Epithelial cell of proximal tubule (primary cell): ENCODE data around the gene EYA2. TPM values are rescaled to one million over a fixed set of nuclear protein-coding genes. Genes with fewer than 3 reads are reported as not detected.

Experiments
- DNase-seq: peaks from one replicate; pipeline ENCODE4 v3.0.0-alpha.2; 2011; ENCODE audit warnings: low read depth
- H3K4me3 ChIP-seq: 2 replicates; pipeline ENCODE4 v1.5.1; 2011; ENCODE audit warnings: low read depth, mild to moderate bottlenecking, low read length
- total RNA-seq: library from RNA; depleted of rRNA; stranded (reverse); fragments of >200 nt; gene quantifications from 2 replicates; pipeline ENCODE4 v1.2.3, GENCODE V29; 2015
- TF ChIP-seq, protein P1 (sequence below): conservative IDR thresholded peaks from 2 replicates; pipeline ENCODE4 v1.5.1; 2012; ENCODE audit warnings: low read depth, mild to moderate bottlenecking, low read length

Gene EYA2
- total RNA-seq, 1 donor from 2014 or later = not detected

DNA sequence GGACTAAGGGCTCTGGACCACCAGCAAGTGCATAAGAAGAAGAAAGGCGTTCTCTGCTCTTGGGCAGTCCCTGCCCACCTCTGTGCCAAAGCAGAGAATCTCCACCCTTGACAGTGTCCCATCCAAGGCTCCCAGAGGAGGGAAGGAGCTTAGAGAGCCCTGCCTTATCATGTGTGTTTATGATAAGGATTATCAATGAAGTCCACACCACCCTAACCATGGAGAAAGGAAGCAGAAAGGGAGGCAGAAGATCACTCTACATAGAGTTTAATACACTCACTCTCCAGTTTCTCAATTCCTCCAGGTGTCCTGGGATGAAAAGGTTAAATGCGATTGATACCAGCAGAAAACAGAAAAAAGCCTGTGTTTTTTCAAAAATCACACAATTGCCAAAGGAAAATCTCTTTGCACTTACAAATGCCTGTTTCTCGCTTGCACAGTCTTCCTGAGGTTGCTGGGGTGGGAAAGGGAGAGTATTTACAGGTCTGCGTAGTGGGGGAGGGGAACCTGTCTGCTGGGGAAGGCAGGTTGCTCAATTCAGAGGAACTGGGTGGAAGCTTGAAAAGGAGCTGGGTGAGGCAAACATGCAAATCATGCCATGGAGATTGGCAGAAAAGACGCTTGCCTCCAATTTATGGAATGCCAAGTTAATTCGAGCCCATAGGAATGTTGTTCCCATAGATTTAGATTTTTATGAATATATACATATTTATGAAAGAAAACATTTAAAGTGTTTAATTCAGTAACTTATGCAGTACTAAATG lies 104.0 kb downstream of the EYA2 start:
- no peak overlapping the region for H3K4me3 ChIP-seq
- TF ChIP-seq, protein P1, sequence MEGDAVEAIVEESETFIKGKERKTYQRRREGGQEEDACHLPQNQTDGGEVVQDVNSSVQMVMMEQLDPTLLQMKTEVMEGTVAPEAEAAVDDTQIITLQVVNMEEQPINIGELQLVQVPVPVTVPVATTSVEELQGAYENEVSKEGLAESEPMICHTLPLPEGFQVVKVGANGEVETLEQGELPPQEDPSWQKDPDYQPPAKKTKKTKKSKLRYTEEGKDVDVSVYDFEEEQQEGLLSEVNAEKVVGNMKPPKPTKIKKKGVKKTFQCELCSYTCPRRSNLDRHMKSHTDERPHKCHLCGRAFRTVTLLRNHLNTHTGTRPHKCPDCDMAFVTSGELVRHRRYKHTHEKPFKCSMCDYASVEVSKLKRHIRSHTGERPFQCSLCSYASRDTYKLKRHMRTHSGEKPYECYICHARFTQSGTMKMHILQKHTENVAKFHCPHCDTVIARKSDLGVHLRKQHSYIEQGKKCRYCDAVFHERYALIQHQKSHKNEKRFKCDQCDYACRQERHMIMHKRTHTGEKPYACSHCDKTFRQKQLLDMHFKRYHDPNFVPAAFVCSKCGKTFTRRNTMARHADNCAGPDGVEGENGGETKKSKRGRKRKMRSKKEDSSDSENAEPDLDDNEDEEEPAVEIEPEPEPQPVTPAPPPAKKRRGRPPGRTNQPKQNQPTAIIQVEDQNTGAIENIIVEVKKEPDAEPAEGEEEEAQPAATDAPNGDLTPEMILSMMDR = no peak
- no peak for DNase-seq

DNA sequence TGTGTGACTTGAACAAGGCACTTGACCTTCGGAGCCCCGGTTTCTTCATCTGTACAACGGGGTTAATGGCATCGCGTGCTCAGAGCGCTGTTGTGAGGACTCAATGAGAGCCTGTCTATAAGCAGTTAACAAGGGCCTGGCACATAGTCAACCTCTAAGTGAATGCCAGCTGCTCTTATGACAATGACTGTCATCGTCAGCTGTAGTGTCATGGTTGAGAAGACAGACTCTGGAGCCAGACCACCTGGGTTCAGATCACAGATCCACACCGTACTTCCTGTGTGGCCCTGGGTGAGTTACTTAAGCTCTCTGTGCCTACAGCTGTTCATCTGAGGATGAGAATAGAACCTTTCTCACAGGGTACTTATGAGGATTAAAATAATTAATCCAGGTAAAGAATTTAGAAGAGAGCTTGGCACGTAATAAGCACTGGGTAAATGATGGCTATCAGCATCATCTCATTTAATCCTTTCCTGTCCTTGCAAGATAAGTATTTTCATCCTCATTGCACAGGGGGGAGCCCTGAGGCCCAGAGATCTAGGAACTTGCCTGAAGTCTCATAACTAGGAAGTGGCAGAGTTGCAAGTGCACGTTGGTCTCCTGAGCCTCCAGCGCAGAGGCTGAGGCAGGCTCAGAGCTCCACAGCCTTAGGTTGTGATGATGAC lies 105.3 kb downstream of the EYA2 start:
- no peak overlapping the region for H3K4me3 ChIP-seq
- DNase-seq = no peak
- TF ChIP-seq, protein P1 = no peak

DNA sequence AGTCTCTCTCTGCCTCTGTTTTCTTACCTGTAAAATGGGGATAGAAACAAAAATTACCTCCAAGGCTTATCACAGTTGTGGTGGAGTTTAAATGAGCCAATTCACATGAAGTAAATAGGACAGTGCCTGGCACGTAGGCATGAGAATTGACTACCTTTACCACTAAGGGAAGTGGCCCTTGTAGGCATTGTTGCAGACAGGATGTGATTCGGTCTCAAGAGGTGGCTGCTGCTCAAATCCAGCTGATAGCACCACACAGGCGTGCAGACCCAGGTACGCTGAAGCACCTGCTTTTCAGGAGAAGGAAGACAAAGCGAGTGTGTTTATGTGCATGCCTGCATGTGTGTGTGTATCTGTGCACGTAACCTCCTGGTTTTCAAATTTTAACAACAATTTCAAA lies 108.6 kb downstream of the EYA2 start:
- TF ChIP-seq, protein P1 = no peak
- DNase-seq = no peak
- H3K4me3 ChIP-seq = no peak overlapping the region

DNA sequence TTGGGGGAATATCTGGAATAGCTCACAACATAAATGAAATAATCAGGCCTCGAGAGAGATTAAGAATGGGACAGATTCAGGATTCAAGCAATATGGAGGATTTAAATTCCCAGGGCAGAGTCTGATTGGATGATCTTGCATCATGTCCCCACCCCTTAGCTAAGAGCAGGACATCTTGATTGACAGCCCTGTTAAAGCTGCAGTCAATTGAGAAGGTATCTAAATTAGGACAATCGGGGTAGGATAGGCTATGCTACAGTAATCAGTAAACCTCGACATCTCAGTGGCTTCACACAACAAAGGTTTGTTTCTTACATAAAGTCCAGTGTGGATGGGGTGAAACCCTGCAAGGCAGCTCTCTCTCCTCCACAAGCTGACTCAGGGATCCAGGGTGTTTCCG lies 109.5 kb downstream of the EYA2 start:
- DNase-seq = no peak
- TF ChIP-seq, protein P1 = no peak
- H3K4me3 ChIP-seq = no peak overlapping the region

DNA sequence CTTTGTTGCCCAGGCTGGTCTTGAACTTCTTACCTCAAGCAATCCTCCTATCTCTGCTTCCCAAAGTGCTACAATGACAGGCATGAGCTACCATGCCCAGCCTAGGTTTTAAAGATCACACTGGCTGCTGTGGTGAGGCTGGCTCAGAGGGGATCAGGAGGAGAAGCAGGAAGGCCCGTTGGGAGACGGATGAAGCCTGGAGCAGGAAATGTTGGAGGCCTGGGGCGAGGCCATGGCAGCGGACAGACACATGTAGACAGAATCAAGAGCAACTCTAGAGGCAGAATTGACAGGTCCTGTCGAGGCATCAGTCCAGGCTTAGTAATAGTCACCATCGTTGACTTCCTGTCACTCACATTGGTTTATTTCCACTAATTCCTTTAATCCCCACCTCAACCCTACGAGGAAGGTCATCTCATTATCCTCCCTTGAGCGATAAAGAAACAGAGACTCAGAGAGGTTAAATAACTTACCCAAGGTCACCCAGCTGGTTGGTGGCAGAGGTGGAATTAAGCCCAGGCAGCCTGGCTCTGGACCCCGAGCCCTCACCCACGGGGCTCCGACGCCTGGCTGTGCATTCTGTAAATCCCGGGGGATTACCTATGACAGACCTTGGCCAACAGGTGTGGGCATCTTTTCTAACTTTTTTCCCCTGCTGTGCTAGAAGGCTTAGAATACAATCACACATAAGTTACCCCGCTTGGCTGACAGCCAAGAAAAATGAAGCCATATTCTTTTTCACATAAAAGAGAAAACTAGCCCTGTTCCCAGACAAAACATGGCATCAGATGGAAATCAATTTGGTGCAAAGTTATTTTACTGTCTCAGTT lies 113.4 kb downstream of the EYA2 start:
- H3K4me3 ChIP-seq = no peak overlapping the region
- no peak for DNase-seq
- TF ChIP-seq, protein P1 = no peak

DNA sequence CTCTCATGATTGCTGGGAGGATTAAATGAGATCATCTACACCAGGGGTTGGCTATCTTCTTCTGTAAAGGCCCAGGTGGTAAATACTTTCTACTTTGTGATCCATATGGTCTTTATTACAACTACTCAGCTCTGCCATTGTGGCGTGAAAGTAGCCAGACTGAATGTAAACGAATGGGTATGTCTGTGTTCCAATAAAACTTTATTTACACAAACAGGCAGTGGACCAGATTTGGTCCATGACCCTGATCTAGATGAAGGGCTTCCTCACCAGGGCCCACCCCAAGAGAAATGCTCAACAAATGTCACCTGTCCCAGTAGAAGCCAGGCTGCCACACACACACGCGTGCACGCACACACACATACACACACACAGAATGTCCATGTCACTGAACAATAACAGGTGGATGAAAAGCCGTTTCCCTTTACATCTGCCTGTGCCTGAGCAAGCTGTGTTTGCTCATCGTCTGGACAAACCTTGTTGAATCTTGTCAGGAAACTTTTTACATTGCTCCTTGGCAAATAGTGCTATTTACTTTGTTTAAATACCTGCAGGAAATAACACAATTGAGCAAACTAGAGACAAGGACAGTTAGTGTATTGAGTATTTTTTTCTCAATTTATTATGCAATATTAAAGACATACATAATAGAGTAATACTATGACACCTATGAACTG lies 114.3 kb downstream of the EYA2 start:
- no peak overlapping the region for H3K4me3 ChIP-seq
- TF ChIP-seq, protein P1 = no peak
- DNase-seq = no peak
